Type B pancreatic cell (in vitro differentiated cells): Measurements from ENCODE around the gene NBR1. TPM values are rescaled to one million over a fixed set of nuclear protein-coding genes. Genes with fewer than 3 reads are reported as not detected.
"Not testable (repeated sequence)": the region's sequence is repeated elsewhere in the genome, so short reads cannot be mapped to it uniquely, and the experiment has no call there.

Experiments used
- DNase-seq: peaks from one replicate; pipeline ENCODE4 v3.0.0; 2021; ENCODE audit warnings: mixed read lengths; ENCODE audit not compliant: unreplicated experiment; ENCODE audit errors: extremely low spot score
- H3K27ac Mint-ChIP-seq: 2 replicates; pipeline ENCODE4 v1.8.0; 2021; ENCODE audit warnings: mild to moderate bottlenecking, mixed read lengths
- H3K27me3 Mint-ChIP-seq: 2 replicates; pipeline ENCODE4 v1.8.0; 2021; ENCODE audit warnings: mixed read lengths
- H3K36me3 Mint-ChIP-seq: 2 replicates; pipeline ENCODE4 v1.8.0; 2021; ENCODE audit warnings: mixed read lengths
- H3K4me1 Mint-ChIP-seq: one replicate; pipeline ENCODE4 v1.8.0; 2021; ENCODE audit warnings: mixed read lengths; ENCODE audit not compliant: unreplicated experiment
- H3K4me3 Mint-ChIP-seq: 2 replicates; pipeline ENCODE4 v1.8.0; 2021; ENCODE audit warnings: mild to moderate bottlenecking, mixed read lengths
- H3K9me3 Mint-ChIP-seq: 2 replicates; pipeline ENCODE4 v1.8.0; 2021; ENCODE audit warnings: mixed read lengths
- CTCF ChIP-seq: fragments of 200-600 bp; sonication (generic); conservative IDR thresholded peaks from 2 replicates; pipeline ENCODE4 v1.5.0; 2021; ENCODE audit warnings: antibody characterized with exemption, mild to moderate bottlenecking
- total RNA-seq: library from RNA; stranded (reverse); gene quantifications from 2 replicates; pipeline ENCODE4 v1.2.1, GENCODE V29; 2021; ENCODE audit warnings: low replicate concordance

NBR1 gene
- total RNA-seq, 1 donor from 2014 or later = 60.8 TPM

GRCh38 chr17:43140396-43141332, 30.4 kb upstream of the NBR1 start:
- Mint-ChIP-seq H3K9me3 (no peaks in the 10 kb centered on the region), H3K4me1 (no peaks in the 10 kb centered on the region), H3K27ac (no peak overlapping the region), H3K36me3 (no peaks in the 10 kb centered on the region), H3K27me3 (no peaks in the 10 kb centered on the region), H3K4me3 (no peak overlapping the region)
- TF ChIP-seq CTCF = no peak
- DNase-seq = peak; percentile 67

GRCh38 chr17:43142153-43142552, 28.9 kb upstream of the NBR1 start:
- H3K27me3 Mint-ChIP-seq = no peaks in the 10 kb centered on the region
- H3K9me3 Mint-ChIP-seq = no peaks in the 10 kb centered on the region
- H3K4me3 Mint-ChIP-seq = no peak overlapping the region
- H3K36me3 Mint-ChIP-seq = no peaks in the 10 kb centered on the region
- no peaks in the 10 kb centered on the region for H3K4me1 Mint-ChIP-seq
- H3K27ac Mint-ChIP-seq = no peak overlapping the region
- DNase-seq = peak; percentile 6
- TF ChIP-seq CTCF = no peak

- Mint-ChIP-seq H3K27ac (no peak overlapping the region), H3K9me3 (no peaks in the 10 kb centered on the region), H3K4me3 (no peak overlapping the region), H3K27me3 (no peaks in the 10 kb centered on the region), H3K36me3 (peaks cover under 1% of the 10 kb centered on the region), H3K4me1 (no peaks in the 10 kb centered on the region)
- no peak for TF ChIP-seq CTCF
- peak; percentile 32 for DNase-seq
Measured at GRCh38 chr17:43143201-43143600, 27.8 kb upstream of the NBR1 start.

- no peak for TF ChIP-seq CTCF
- DNase-seq = peak; percentile 24
- Mint-ChIP-seq H3K4me1 (no peaks in the 10 kb centered on the region), H3K4me3 (no peak overlapping the region), H3K27ac (no peak overlapping the region), H3K9me3 (no peaks in the 10 kb centered on the region), H3K36me3 (peaks cover 4% of the 10 kb centered on the region), H3K27me3 (no peaks in the 10 kb centered on the region)
Measured at GRCh38 chr17:43146649-43147048, 24.4 kb upstream of the NBR1 start.

- Mint-ChIP-seq H3K36me3 (peaks cover 16% of the 10 kb centered on the region), H3K9me3 (peaks cover 5% of the 10 kb centered on the region), H3K4me3 (no peak overlapping the region), H3K27me3 (no peaks in the 10 kb centered on the region), H3K4me1 (no peaks in the 10 kb centered on the region), H3K27ac (no peak overlapping the region)
- peak; percentile 4 for DNase-seq
- TF ChIP-seq CTCF = no peak
Measured at GRCh38 chr17:43151880-43152456, 19.0 kb upstream of the NBR1 start.

- H3K4me3 Mint-ChIP-seq, H3K9me3 Mint-ChIP-seq, H3K27me3 Mint-ChIP-seq, H3K27ac Mint-ChIP-seq, DNase-seq, H3K4me1 Mint-ChIP-seq: not testable (repeated sequence)
- peaks cover 14% of the 10 kb centered on the region for H3K36me3 Mint-ChIP-seq
Measured at GRCh38 chr17:43153197-43153835, 17.7 kb upstream of the NBR1 start.
